Measurements from ENCODE around the gene CDC27.

DNA sequence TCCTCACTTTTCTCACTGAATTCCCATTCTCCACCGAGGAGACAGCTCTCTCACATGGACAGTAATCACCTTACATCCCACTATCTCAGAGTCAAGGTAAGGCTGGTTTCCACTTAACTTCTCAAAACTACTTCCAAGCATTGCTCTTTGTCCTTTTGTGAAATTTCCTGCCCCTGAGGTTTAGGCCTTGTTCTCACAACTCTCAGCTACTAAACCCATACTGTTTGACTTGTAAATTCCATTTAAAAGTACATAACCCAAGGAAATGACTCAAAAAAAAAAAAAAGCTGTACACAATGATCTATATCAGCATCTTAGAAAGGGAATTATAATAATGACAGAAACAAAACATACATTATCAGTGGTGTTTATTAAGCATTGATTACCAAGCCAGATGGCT, 8.8 kb downstream of the CDC27 start:
- TF ChIP-seq, protein P1, sequence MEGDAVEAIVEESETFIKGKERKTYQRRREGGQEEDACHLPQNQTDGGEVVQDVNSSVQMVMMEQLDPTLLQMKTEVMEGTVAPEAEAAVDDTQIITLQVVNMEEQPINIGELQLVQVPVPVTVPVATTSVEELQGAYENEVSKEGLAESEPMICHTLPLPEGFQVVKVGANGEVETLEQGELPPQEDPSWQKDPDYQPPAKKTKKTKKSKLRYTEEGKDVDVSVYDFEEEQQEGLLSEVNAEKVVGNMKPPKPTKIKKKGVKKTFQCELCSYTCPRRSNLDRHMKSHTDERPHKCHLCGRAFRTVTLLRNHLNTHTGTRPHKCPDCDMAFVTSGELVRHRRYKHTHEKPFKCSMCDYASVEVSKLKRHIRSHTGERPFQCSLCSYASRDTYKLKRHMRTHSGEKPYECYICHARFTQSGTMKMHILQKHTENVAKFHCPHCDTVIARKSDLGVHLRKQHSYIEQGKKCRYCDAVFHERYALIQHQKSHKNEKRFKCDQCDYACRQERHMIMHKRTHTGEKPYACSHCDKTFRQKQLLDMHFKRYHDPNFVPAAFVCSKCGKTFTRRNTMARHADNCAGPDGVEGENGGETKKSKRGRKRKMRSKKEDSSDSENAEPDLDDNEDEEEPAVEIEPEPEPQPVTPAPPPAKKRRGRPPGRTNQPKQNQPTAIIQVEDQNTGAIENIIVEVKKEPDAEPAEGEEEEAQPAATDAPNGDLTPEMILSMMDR (IDR thresholded peaks at IDR 0.05) = no peak
- TF ChIP-seq POLR2AphosphoS5 (IDR thresholded peaks at IDR 0.05) (no peak), POLR2A (IDR thresholded peaks at IDR 0.05; ENCODE audit: low read depth) (no peak)
